Activated T-helper 2 cell treated with anti-CD3 and anti-CD28 coated beads, Interferon-gamma antibody, Interleukin-2, Interleukin-4, amounts not matched to agents 10 μg/mL and 5 μg/mL and 100 μg/mL, durations not matched to agents 14 hours and 24 hours and 36 hours (primary cell): ENCODE measurements around the gene DEDD2. TPM values are rescaled to one million over a fixed set of nuclear protein-coding genes. Genes with fewer than 3 reads are reported as not detected.
A peak's percentile ranks its signal among the peaks of the same experiment; 100 is the strongest.

ENCODE experiments used
- DNase-seq: peaks from one replicate; pipeline ENCODE4 v3.0.0; 2021; ENCODE audit warnings: low spot score
- H3K27ac Mint-ChIP-seq: one replicate; pipeline ENCODE4 v1.8.0; 2021; ENCODE audit warnings: mixed read lengths
- H3K27me3 Mint-ChIP-seq: one replicate; pipeline ENCODE4 v1.8.0; 2021; ENCODE audit warnings: low read depth, mixed read lengths
- H3K36me3 Mint-ChIP-seq: one replicate; pipeline ENCODE4 v1.8.0; 2021; ENCODE audit warnings: low read depth, mixed read lengths
- H3K4me1 Mint-ChIP-seq: one replicate; pipeline ENCODE4 v1.8.0; 2021; ENCODE audit warnings: low read depth, mixed read lengths
- H3K4me3 Mint-ChIP-seq: one replicate; pipeline ENCODE4 v1.8.0; 2021; ENCODE audit warnings: low read depth, mild to moderate bottlenecking, moderate library complexity, mixed read lengths
- H3K9me3 Mint-ChIP-seq: one replicate; pipeline ENCODE4 v1.8.0; 2021; ENCODE audit warnings: mixed read lengths
- intact Hi-C: fragments of 100-400 bp; cut with micrococcal nuclease; formaldehyde crosslinking; loops from one replicate; pipeline ENCODE4 v1.15.1; 2023
- total RNA-seq: library from RNA; stranded (reverse); gene quantifications from 2 replicates; pipeline ENCODE4 v1.2.3, GENCODE V29; 2022

Gene DEDD2
- total RNA-seq, 1 donor from 2014 or later = 33.6 TPM

GRCh38 chr19:42212886-42213285 is 4.6 kb downstream of the DEDD2 start:
- intact Hi-C loops = no loop called here
- peaks cover 51% of the 10 kb centered on the region for H3K36me3 Mint-ChIP-seq
- H3K4me1 Mint-ChIP-seq = peaks cover 42% of the 10 kb centered on the region
- peak overlapping the region; percentile 40 for H3K27ac Mint-ChIP-seq
- DNase-seq = no peak
- H3K4me3 Mint-ChIP-seq = no peak overlapping the region
- no peaks in the 10 kb centered on the region for H3K9me3 Mint-ChIP-seq
- H3K27me3 Mint-ChIP-seq = no peaks in the 10 kb centered on the region

GRCh38 chr19:42208612-42209011 is 8.9 kb downstream of the DEDD2 start:
- Mint-ChIP-seq H3K36me3 (peaks cover 73% of the 10 kb centered on the region), H3K4me1 (peaks cover 29% of the 10 kb centered on the region), H3K27ac (no peak overlapping the region), H3K27me3 (no peaks in the 10 kb centered on the region), H3K4me3 (no peak overlapping the region), H3K9me3 (no peaks in the 10 kb centered on the region)
- intact Hi-C loops = no loop called here
- no peak for DNase-seq

- DNase-seq = no peak
- H3K9me3 Mint-ChIP-seq = no peaks in the 10 kb centered on the region
- H3K4me3 Mint-ChIP-seq = no peak overlapping the region
- intact Hi-C loops = no loop called here
- no peaks in the 10 kb centered on the region for H3K27me3 Mint-ChIP-seq
- H3K27ac Mint-ChIP-seq = peak overlapping the region; percentile 66
- peaks cover 73% of the 10 kb centered on the region for H3K36me3 Mint-ChIP-seq
- peaks cover 28% of the 10 kb centered on the region for H3K4me1 Mint-ChIP-seq
Observed at GRCh38 chr19:42207767-42208271, 9.7 kb downstream of the DEDD2 start.

GRCh38 chr19:42206871-42207755 is 10.4 kb downstream of the DEDD2 start:
- peaks cover 30% of the 10 kb centered on the region for H3K4me1 Mint-ChIP-seq
- no peak for DNase-seq
- peak overlapping the region; percentile 66 for H3K27ac Mint-ChIP-seq
- intact Hi-C loops = no loop called here
- no peaks in the 10 kb centered on the region for H3K27me3 Mint-ChIP-seq
- H3K4me3 Mint-ChIP-seq = no peak overlapping the region
- no peaks in the 10 kb centered on the region for H3K9me3 Mint-ChIP-seq
- peaks cover 73% of the 10 kb centered on the region for H3K36me3 Mint-ChIP-seq

- intact Hi-C loops = loop anchor here (5.0 kb wide), 1 partner anchor 93 kb away; no protein-coding TSS in a partner anchor
- Mint-ChIP-seq H3K4me3 (no peak overlapping the region), H3K36me3 (peaks cover 89% of the 10 kb centered on the region), H3K9me3 (no peaks in the 10 kb centered on the region), H3K4me1 (peaks cover 49% of the 10 kb centered on the region), H3K27me3 (no peaks in the 10 kb centered on the region), H3K27ac (peak overlapping the region; percentile 14)
- DNase-seq = no peak
Observed at GRCh38 chr19:42204664-42205063, 12.8 kb downstream of the DEDD2 start.

GRCh38 chr19:42203700-42204099 is 13.8 kb downstream of the DEDD2 start:
- peaks cover 88% of the 10 kb centered on the region for H3K36me3 Mint-ChIP-seq
- no peaks in the 10 kb centered on the region for H3K9me3 Mint-ChIP-seq
- no peak overlapping the region for H3K4me3 Mint-ChIP-seq
- H3K27me3 Mint-ChIP-seq = no peaks in the 10 kb centered on the region
- peak overlapping the region; percentile 64 for H3K27ac Mint-ChIP-seq
- intact Hi-C loops = loop anchor here (5.0 kb wide), 1 partner anchor 94 kb away; no protein-coding TSS in a partner anchor
- DNase-seq = no peak
- peaks cover 59% of the 10 kb centered on the region for H3K4me1 Mint-ChIP-seq

GRCh38 chr19:42202290-42202880 is 15.1 kb downstream of the DEDD2 start:
- intact Hi-C loops = loop anchor here (5.0 kb wide), 1 partner anchor 95 kb away; no protein-coding TSS in a partner anchor
- no peaks in the 10 kb centered on the region for H3K9me3 Mint-ChIP-seq
- no peaks in the 10 kb centered on the region for H3K27me3 Mint-ChIP-seq
- DNase-seq = no peak
- peaks cover 56% of the 10 kb centered on the region for H3K4me1 Mint-ChIP-seq
- peak overlapping the region; percentile 94 for H3K27ac Mint-ChIP-seq
- H3K4me3 Mint-ChIP-seq = peak overlapping the region; percentile 69
- peaks cover 81% of the 10 kb centered on the region for H3K36me3 Mint-ChIP-seq

- peak; percentile 46 for DNase-seq
- H3K36me3 Mint-ChIP-seq = peaks cover 83% of the 10 kb centered on the region
- H3K27me3 Mint-ChIP-seq = no peaks in the 10 kb centered on the region
- peak overlapping the region; percentile 69 for H3K4me3 Mint-ChIP-seq
- intact Hi-C loops = loop anchor here (1.0 to 5.0 kb wide), 2 partner anchors 16 to 96 kb away; partner anchors contain the start of gene DEDD2
- H3K4me1 Mint-ChIP-seq = peaks cover 59% of the 10 kb centered on the region
- H3K9me3 Mint-ChIP-seq = no peaks in the 10 kb centered on the region
- peak overlapping the region; percentile 94 for H3K27ac Mint-ChIP-seq
Observed at GRCh38 chr19:42201489-42202289, 15.8 kb downstream of the DEDD2 start.

- DNase-seq = no peak
- Mint-ChIP-seq H3K4me1 (peaks cover 58% of the 10 kb centered on the region), H3K9me3 (no peaks in the 10 kb centered on the region), H3K27ac (peak overlapping the region; percentile 94), H3K36me3 (peaks cover 79% of the 10 kb centered on the region), H3K4me3 (peak overlapping the region; percentile 77), H3K27me3 (no peaks in the 10 kb centered on the region)
- intact Hi-C loops = loop anchor here (5.0 kb wide), 1 partner anchor 97 kb away; no protein-coding TSS in a partner anchor
Observed at GRCh38 chr19:42200116-42200715, 17.3 kb downstream of the DEDD2 start.

- Mint-ChIP-seq H3K4me3 (peak overlapping the region; percentile 77), H3K9me3 (no peaks in the 10 kb centered on the region), H3K36me3 (peaks cover 73% of the 10 kb centered on the region), H3K27me3 (no peaks in the 10 kb centered on the region), H3K27ac (peak overlapping the region; percentile 94), H3K4me1 (peaks cover 54% of the 10 kb centered on the region)
- DNase-seq = peak; percentile 79
- intact Hi-C loops = loop anchor here (2.0 to 5.0 kb wide), 4 partner anchors 23 to 98 kb away; partner anchors contain the start of gene ERF
Observed at GRCh38 chr19:42199440-42200115, 17.9 kb downstream of the DEDD2 start.

GRCh38 chr19:42198676-42199439 is 18.6 kb downstream of the DEDD2 start:
- intact Hi-C loops = loop anchor here (2.0 kb wide), 3 partner anchors 22 to 84 kb away; partner anchors contain the start of gene ERF
- H3K4me3 Mint-ChIP-seq = peak overlapping the region; percentile 77
- H3K36me3 Mint-ChIP-seq = peaks cover 71% of the 10 kb centered on the region
- peaks cover 5% of the 10 kb centered on the region for H3K9me3 Mint-ChIP-seq
- no peaks in the 10 kb centered on the region for H3K27me3 Mint-ChIP-seq
- DNase-seq = peak; percentile 82
- peaks cover 56% of the 10 kb centered on the region for H3K4me1 Mint-ChIP-seq
- H3K27ac Mint-ChIP-seq = peak overlapping the region; percentile 94
